ENCODE results near the gene MXD1. TPM values are rescaled to one million over a fixed set of nuclear protein-coding genes. Genes with fewer than 3 reads are reported as not detected.

MXD1 gene
- total and polyA plus RNA-seq, 4 donors: 1.4 to 8.5 (median 5.8) TPM

- no peak overlapping the region for H3K9ac ChIP-seq (ENCODE audit: low read depth in 1 of 2, low read length in 2 of 2)
- peaks cover 8 to 30% (median 12%) of the 10 kb centered on the region in 4 donors for H3K36me3 ChIP-seq (ENCODE audit: control insufficient read depth in 4 of 4, insufficient read depth in 3 of 4, low read depth in 1 of 4, low read length in 3 of 4)
- 97% methylated on average over 3 of the region's 3 CpGs for WGBS
- no peak for DNase-seq (ENCODE audit: low spot score)
- H3K4me1 ChIP-seq (ENCODE audit: control insufficient read depth in 4 of 4, insufficient read depth in 4 of 4, low read length in 3 of 4): peaks cover 0 to 3% (median 0%) of the 10 kb centered on the region in 4 donors
- TF ChIP-seq FOXA2 (IDR thresholded peaks at IDR 0.05) (no peak), HNF4G (IDR thresholded peaks at IDR 0.05) (no peak), GABPA (IDR thresholded peaks at IDR 0.05 in 1 of 2, conservative IDR thresholded peaks at IDR 0.05 in 1 of 2) (no peak), FOXA1 (IDR thresholded peaks at IDR 0.05) (no peak), NR2F2 (IDR thresholded peaks at IDR 0.05) (no peak), MAX (IDR thresholded peaks at IDR 0.05) (no peak), ATF3 (IDR thresholded peaks at IDR 0.05) (no peak), CTCF (IDR thresholded peaks at IDR 0.05; ENCODE audit: low read depth, low read length, missing input control) (no peak), TAF1 (conservative IDR thresholded peaks at IDR 0.05) (no peak), YY1 (IDR thresholded peaks at IDR 0.05) (no peak), RXRA (IDR thresholded peaks at IDR 0.05) (no peak), SP1 (IDR thresholded peaks at IDR 0.05) (no peak)
- H3K9me3 ChIP-seq (ENCODE audit: control insufficient read depth in 4 of 4, low read length in 3 of 4): no peaks in the 10 kb centered on the region
- no peak overlapping the region for H3K4me3 ChIP-seq (ENCODE audit: low read depth in 1 of 3, low read length in 3 of 3)
- H3K27me3 ChIP-seq (ENCODE audit: control insufficient read depth in 4 of 4, insufficient read depth in 4 of 4, low read length in 3 of 4): no peaks in the 10 kb centered on the region
- no peak overlapping the region for H3K27ac ChIP-seq (ENCODE audit: low read depth in 1 of 2, low read length in 2 of 2)
Observed at GRCh38 chr2:69923116-69923515, 8.2 kb downstream of the MXD1 start.

GRCh38 chr2:69926849-69927515 is 12.1 kb downstream of the MXD1 start:
- no peak for DNase-seq (ENCODE audit: low spot score)
- Histone ChIP-seq H3K9me3 (ENCODE audit: control insufficient read depth in 4 of 4, low read length in 3 of 4) (no peaks in the 10 kb centered on the region), H3K4me1 (ENCODE audit: control insufficient read depth in 4 of 4, insufficient read depth in 4 of 4, low read length in 3 of 4) (peaks cover 0 to 3% (median under 1%) of the 10 kb centered on the region in 4 donors), H3K4me3 (ENCODE audit: low read depth in 1 of 3, low read length in 3 of 3) (no peak overlapping the region), H3K36me3 (ENCODE audit: control insufficient read depth in 4 of 4, insufficient read depth in 3 of 4, low read depth in 1 of 4, low read length in 3 of 4) (peaks cover 6 to 16% (median 10%) of the 10 kb centered on the region in 4 donors), H3K27ac (ENCODE audit: low read depth in 1 of 2, low read length in 2 of 2) (peak overlapping the region; percentile 26 to 28), H3K9ac (ENCODE audit: low read depth in 1 of 2, low read length in 2 of 2) (no peak overlapping the region), H3K27me3 (ENCODE audit: control insufficient read depth in 4 of 4, insufficient read depth in 4 of 4, low read length in 3 of 4) (no peaks in the 10 kb centered on the region)
- TF ChIP-seq HNF4G (IDR thresholded peaks at IDR 0.05) (peak; percentile 23), CTCF (IDR thresholded peaks at IDR 0.05; ENCODE audit: low read depth, low read length, missing input control) (no peak), SP1 (IDR thresholded peaks at IDR 0.05) (peak; percentile 65), TAF1 (conservative IDR thresholded peaks at IDR 0.05) (no peak), ATF3 (IDR thresholded peaks at IDR 0.05) (peak; percentile 93), REST (IDR thresholded peaks at IDR 0.05) (peak; percentile 13), EGR1 (IDR thresholded peaks at IDR 0.05; ENCODE audit: low read depth in 2 of 2) (no peak), MAX (IDR thresholded peaks at IDR 0.05) (peak; percentile 54), HNF4A (conservative IDR thresholded peaks at IDR 0.05) (peak; percentile 74 to 85), FOXA1 (IDR thresholded peaks at IDR 0.05) (no peak), JUND (IDR thresholded peaks at IDR 0.05) (peak; percentile 30 to 66), NR2F2 (IDR thresholded peaks at IDR 0.05) (no peak), RAD21 (IDR thresholded peaks at IDR 0.05) (peak; percentile 42 to 58), RXRA (IDR thresholded peaks at IDR 0.05) (peak; percentile 80 to 85), FOXA2 (IDR thresholded peaks at IDR 0.05) (no peak), ZBTB33 (IDR thresholded peaks at IDR 0.05) (peak; percentile 40), YY1 (IDR thresholded peaks at IDR 0.05) (peak; percentile 43), GABPA (IDR thresholded peaks at IDR 0.05 in 1 of 2, conservative IDR thresholded peaks at IDR 0.05 in 1 of 2) (peak in 1 of 2 donors; percentile 27)
- 30% methylated on average over 3 of the region's 3 CpGs for WGBS

Measured in liver (tissue), 9 donors.